Measurements from ENCODE around the gene ELFN2. TPM values are rescaled to one million over a fixed set of nuclear protein-coding genes. Genes with fewer than 3 reads are reported as not detected.

Gene ELFN2
- polyA plus RNA-seq, 3 donors: 0.65 to 1.4 (median 0.86) TPM

- DNase-seq (ENCODE audit: low read depth in 3 of 3, low spot score in 2 of 3): no peak
Measured at GRCh38 chr22:37365950-37366349, 61.3 kb downstream of the ELFN2 start.

DNA sequence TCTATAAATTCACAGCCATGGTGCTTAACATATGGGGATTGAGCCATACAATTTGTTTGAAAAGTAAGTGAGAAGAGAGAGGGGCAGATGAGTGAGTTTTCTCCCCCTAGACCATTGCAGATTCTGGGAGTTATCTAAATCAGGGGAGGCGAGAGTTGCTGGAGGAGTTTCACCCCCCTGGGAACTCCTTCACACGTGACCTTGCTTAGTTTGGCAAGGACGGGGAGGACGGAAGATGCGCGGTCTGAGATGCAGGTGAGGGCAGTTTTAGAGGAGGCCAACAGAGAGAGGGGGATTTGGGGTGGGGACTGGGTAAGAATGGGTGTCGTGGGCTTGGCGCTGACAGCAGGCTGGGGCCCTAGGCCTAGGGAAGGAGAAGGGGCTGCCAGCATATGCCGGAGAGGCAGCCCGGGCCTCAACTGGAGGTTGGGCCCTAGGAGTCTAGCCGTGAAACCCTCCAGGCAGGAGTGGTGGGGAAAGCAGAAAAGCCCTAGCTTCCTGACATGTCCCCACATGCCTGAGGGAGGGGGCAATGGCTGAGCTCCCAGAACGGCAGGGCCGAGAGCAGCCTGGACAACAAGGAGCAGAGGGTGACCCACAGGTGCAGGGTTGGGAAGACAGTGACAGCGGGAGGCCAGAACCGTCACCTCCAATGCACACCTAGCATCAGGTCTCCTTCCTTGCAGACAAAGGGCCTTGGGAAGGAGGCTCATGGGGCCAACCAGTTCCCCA, 63.9 kb downstream of the ELFN2 start:
- DNase-seq (ENCODE audit: low read depth in 3 of 3, low spot score in 2 of 3): no peak

DNA sequence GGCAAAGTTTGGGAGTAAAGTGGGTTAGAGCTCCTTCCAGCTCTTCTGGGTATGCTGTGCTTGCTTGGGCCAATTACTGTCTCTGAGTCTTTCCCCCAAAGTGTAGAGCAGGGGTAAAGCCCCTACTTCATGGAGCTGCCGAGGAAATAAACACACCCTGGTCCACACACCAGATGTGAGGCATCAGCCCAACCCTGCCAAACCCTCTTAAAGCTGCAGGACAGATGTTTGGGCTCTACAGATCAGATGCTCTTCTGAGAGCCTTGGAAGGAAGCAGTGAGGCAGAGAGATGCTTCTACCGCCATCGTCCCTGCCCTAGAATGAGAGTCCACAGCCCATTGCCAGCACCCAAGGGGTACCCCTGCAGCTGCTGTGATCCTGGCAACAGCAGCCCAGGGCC, 64.7 kb downstream of the ELFN2 start:
- DNase-seq (ENCODE audit: low read depth in 3 of 3, low spot score in 2 of 3): no peak

DNA sequence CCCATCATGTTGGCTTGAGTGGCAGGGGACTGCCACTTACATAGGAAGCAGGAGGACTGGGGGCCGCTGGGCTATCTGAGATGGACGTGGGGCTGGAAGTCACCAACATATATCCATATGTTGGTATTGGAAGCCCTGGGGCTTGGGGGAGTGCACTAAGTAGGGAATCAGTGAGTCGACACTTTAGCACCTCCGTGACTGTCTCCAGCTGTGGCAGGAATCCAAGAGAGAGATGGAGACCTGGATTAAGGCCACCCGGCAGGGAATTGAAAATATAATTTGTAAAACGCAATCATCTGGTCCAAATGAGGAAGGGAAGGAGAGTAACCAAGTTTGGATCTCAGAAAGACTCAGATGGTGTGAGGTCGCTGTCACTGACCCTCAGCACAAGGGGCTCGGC, 68.4 kb downstream of the ELFN2 start:
- no peak for DNase-seq (ENCODE audit: low read depth in 3 of 3, low spot score in 2 of 3)

DNA sequence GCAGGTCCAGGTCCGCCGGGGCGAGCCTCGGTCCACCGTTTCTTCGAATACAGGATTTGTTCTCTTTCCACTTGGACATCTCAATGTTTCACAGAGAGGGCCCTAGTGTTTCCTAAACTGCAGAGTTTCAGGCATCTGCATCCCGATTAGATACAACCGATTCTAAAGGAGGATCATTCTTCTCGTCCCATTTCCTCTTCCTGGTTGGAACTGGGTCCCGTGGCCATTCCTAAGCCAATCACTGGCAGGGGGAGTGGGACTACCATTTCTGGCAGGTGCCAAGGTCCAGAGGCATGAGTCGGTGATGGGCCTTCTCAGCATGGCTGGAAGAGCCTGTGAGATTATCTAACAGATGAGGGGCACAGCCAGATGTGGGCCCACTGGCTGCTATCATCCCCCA, 68.9 kb downstream of the ELFN2 start:
- DNase-seq (ENCODE audit: low read depth in 3 of 3, low spot score in 2 of 3): no peak

- no peak for DNase-seq (ENCODE audit: low read depth in 3 of 3, low spot score in 2 of 3)
Measured at GRCh38 chr22:37357446-37358075, 69.7 kb downstream of the ELFN2 start.

GRCh38 chr22:37356922-37357321, 70.4 kb downstream of the ELFN2 start:
- DNase-seq (ENCODE audit: low read depth in 3 of 3, low spot score in 2 of 3): no peak

DNA sequence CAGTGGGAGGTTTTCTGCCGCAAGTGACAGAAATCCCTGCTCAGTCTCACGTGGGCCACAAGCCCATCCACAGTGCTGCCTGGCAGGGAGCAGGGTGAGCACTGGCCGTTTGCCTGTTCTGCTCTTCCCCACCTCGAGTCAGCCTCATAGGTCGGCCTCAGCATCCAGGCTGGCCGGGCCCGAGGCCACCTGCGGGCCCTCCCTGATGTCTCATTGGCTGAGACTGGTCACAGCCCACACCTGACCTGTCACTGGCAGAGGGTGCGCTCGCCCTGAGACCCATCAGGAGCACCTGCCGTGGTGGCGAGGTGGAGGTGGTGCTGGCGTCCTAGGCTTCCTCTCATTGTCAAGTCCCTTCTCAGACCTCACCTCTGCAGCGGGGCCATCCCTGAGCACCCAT, 72.1 kb downstream of the ELFN2 start:
- no peak for DNase-seq (ENCODE audit: low read depth in 3 of 3, low spot score in 2 of 3)

DNA sequence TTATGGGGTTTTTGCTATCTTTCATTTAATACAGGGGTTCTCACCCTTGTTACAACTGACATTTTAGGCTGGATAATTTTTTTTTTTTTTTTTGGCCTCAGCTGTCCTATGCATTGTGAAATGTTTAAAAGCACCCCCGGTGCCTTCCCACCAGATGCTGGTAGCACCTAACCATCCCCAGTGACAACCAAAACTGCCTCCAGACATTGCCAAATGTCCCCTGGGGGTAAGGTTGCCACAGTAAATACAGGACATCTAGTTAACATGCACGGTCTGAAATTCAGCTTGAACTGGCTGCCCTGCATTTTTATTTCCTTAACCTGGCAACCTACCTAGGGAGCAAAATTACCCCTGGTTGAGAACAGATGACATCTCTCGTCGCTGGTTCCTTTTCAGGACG, 72.6 kb downstream of the ELFN2 start:
- no peak for DNase-seq (ENCODE audit: low read depth in 3 of 3, low spot score in 2 of 3)

GRCh38 chr22:37354261-37354660, 73.0 kb downstream of the ELFN2 start:
- DNase-seq (ENCODE audit: low read depth in 3 of 3, low spot score in 2 of 3): no peak

- DNase-seq (ENCODE audit: low read depth in 3 of 3, low spot score in 2 of 3): no peak
Measured at GRCh38 chr22:37353839-37354238, 73.4 kb downstream of the ELFN2 start.

- no peak for DNase-seq (ENCODE audit: low read depth in 3 of 3, low spot score in 2 of 3)
Measured at GRCh38 chr22:37352481-37352880, 74.8 kb downstream of the ELFN2 start.

GRCh38 chr22:37351232-37351631, 76.0 kb downstream of the ELFN2 start:
- DNase-seq (ENCODE audit: low read depth in 3 of 3, low spot score in 2 of 3): no peak

DNA sequence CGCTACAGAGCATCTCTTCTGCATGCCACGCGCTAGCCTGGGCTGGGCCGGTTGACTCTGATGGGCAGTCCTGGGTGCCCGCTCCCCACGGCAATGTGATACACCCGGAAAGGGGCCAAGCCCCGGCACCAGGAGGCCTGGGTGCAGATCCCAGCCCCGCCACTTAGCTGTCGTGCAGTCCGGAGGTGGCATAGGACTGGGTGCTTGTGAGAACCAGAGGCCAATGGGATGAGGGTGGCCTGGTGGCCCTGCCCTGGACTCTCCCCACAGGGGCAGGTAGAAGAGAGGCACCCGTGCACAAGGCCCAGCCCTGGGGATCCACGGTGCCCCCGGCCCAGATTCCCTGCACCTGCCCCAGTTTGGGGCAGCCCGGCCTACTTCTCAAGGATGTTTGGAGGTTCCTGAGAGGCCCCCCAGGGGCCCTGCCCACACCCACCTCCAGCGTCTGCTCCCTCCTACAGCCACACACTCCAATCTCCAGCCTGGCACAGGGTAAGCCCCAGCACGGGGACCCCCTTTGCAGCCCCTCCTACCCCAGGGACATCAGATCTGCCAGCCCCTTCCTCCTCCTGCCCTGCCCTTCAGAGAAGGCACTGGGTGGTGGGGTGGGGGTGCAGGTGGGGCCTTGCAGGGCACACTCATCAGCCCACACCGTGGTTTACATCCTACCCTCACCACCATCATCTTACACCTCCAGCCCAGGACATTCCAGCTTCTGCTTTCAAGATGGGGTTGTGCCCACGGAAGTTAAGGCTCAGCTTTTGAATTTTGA, 78.0 kb downstream of the ELFN2 start:
- no peak for DNase-seq (ENCODE audit: low read depth in 3 of 3, low spot score in 2 of 3)

DNA sequence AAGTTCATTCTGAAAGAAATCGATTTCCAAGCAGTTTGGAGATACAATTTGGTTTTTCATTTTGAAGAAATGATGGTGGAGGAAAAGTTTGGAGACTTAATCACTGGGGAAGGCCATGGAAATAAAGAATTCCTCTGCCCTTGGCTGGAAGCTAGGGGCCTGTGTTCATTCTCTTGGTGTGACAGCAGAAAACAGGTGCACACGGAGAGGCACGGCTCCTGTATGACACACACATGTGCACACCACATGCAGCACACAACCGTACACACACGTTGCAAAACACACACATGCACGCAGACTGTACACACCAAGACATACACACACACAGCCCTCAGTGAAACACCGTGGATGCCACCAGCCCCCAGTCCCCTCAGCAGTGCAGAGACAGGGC, 80.8 kb downstream of the ELFN2 start:
- DNase-seq (ENCODE audit: low read depth in 3 of 3, low spot score in 2 of 3): no peak

DNA sequence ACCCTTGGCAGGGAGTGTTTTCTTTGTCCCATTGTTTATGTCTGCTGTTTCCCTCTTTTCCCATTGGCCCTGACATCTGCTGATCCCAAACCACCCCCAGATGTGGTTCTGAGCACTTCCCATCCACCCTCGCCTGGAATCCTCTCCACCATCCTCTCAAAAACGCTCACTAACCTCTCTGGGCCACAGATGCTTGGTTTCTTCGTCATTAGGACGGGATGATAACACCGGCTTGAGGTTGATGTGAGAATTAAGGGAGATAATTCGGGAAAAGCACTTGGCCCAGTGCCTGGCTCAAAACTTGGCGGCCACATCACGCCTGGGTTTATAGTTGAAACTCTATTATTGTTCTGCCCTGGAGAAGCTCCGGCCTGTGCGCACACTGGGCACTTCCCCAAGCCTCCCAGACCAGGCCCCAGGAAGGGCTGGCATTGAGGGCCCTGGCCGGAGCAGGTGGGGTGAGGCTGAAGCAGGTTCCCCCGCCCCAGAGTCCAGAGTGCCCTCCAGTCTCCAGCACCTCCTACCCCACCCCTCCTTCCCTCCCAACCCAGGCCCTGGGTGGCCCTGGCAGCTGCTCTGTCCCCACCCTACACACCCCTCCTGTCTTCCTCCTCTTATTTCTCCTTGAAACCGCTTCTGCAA, 81.3 kb downstream of the ELFN2 start:
- DNase-seq (ENCODE audit: low read depth in 3 of 3, low spot score in 2 of 3): no peak

GRCh38 chr22:37344735-37345449, 82.4 kb downstream of the ELFN2 start:
- DNase-seq (ENCODE audit: low read depth in 3 of 3, low spot score in 2 of 3): no peak

DNA sequence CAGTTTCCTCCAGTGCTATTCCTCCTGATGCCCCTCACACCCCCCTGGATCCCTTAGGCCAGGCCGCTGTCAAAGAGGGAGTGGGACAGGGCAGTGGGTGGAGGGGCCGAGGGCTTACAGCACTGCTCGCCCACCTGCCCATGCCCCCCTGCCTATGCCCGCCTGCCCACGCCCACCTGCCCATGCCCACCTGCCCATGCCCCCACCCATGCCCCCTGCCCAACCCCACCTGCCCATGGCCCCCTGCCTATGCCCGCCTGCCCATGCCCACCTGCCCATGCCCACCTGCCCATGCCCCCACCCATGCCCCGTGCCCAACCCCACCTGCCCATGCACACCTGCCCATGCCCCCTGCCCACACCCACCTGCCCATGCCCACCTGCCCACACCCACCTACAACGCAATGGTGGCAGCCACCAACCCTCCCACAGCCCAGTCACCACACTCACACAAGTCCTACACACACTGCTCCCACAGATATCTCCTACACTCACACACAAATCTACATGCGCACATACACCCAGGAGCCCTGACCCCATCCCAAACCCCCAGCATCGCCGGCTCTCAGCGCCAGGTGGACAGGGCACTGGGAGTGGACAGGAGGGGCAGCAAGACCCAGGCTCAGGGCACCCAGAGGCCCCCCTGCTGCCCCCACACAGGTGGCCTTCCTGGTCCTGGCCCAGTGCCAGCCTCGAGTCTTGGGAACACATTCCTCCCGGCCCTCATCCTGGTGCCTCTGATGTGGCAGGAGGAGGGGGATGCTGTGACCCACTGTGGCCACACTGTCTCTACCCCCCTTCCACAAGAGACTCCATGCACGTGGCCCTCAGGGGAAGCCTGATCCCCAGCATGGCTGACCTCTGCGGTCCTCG, 83.2 kb downstream of the ELFN2 start:
- DNase-seq (ENCODE audit: low read depth in 3 of 3, low spot score in 2 of 3): no peak

- no peak for DNase-seq (ENCODE audit: low read depth in 3 of 3, low spot score in 2 of 3)
Measured at GRCh38 chr22:37343348-37343747, 83.9 kb downstream of the ELFN2 start.

DNA sequence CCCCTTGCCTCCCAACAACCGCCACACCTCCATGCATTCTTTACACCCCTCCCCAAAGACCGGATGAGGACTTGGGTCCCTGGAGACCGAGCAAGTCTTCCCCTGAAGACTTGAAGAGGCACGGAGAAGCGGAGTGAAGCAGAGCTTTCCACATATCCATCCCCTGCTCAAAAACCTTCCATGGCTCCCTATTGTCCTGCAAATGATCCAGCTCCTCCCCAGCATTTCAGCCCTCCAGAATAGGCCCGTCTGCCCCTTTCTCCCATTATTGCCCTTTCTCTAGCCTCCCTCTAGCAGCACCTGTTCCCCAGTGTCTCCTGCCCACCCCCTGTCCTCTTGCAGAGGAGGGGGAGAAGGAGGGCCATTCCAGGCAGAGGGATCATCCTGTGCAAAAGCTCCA, 85.2 kb downstream of the ELFN2 start:
- no peak for DNase-seq (ENCODE audit: low read depth in 3 of 3, low spot score in 2 of 3)

Measured in right renal cortex interstitium (tissue), 3 donors.